ENCODE data around the gene CHN2.

CHN2 gene

GRCh38 chr7:29328045-29328444 lies 133.5 kb downstream of the CHN2 start:
- H3K4me3 ChIP-seq (ENCODE audit: low read depth, low read length) = no peak overlapping the region
- no peak for DNase-seq (ENCODE audit: low read depth)
- no peak for TF ChIP-seq CTCF (IDR thresholded peaks at IDR 0.05; ENCODE audit: insufficient read depth, low read depth, low read length, missing control alignments)

DNA sequence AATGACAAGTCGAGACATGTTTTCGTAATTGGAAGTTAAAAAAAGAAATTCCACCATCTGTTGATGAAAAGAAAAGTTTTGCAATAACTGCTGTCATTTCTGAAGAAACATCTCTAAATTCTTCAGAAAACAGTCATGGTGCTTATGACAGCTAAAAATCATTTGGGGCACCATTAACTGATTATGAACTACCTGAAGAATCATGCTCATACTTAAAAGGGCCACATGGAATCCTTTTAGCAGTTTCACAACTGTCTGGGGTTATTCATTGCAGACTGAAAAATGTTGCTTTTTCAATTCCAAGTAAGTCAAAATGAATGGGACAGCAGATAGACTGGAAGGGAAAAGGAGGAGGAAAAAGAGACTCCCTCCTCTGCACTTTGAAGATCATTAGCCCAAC lies 134.2 kb downstream of the CHN2 start:
- no peak for TF ChIP-seq CTCF (IDR thresholded peaks at IDR 0.05; ENCODE audit: insufficient read depth, low read depth, low read length, missing control alignments)
- DNase-seq (ENCODE audit: low read depth) = no peak
- H3K4me3 ChIP-seq (ENCODE audit: low read depth, low read length) = no peak overlapping the region

- no peak overlapping the region for H3K4me3 ChIP-seq (ENCODE audit: low read depth, low read length)
- no peak for TF ChIP-seq CTCF (IDR thresholded peaks at IDR 0.05; ENCODE audit: insufficient read depth, low read depth, low read length, missing control alignments)
- DNase-seq (ENCODE audit: low read depth) = no peak
These were observed 135.1 kb downstream of the CHN2 start for GRCh38 chr7:29329686-29330085.

- H3K4me3 ChIP-seq (ENCODE audit: low read depth, low read length) = no peak overlapping the region
- no peak for TF ChIP-seq CTCF (IDR thresholded peaks at IDR 0.05; ENCODE audit: insufficient read depth, low read depth, low read length, missing control alignments)
- DNase-seq (ENCODE audit: low read depth) = no peak
These were observed 135.6 kb downstream of the CHN2 start for GRCh38 chr7:29330136-29330535.

- TF ChIP-seq CTCF (IDR thresholded peaks at IDR 0.05; ENCODE audit: insufficient read depth, low read depth, low read length, missing control alignments) = no peak
- DNase-seq (ENCODE audit: low read depth) = no peak
- H3K4me3 ChIP-seq (ENCODE audit: low read depth, low read length) = no peak overlapping the region
These were observed 136.6 kb downstream of the CHN2 start for GRCh38 chr7:29331163-29331562.

- DNase-seq (ENCODE audit: low read depth) = no peak
- TF ChIP-seq CTCF (IDR thresholded peaks at IDR 0.05; ENCODE audit: insufficient read depth, low read depth, low read length, missing control alignments) = no peak
- no peak overlapping the region for H3K4me3 ChIP-seq (ENCODE audit: low read depth, low read length)
These were observed 137.7 kb downstream of the CHN2 start for GRCh38 chr7:29332042-29332811.

Data from GM12865 (cell line).